ENCODE data around the gene ANKRD53.

DNA sequence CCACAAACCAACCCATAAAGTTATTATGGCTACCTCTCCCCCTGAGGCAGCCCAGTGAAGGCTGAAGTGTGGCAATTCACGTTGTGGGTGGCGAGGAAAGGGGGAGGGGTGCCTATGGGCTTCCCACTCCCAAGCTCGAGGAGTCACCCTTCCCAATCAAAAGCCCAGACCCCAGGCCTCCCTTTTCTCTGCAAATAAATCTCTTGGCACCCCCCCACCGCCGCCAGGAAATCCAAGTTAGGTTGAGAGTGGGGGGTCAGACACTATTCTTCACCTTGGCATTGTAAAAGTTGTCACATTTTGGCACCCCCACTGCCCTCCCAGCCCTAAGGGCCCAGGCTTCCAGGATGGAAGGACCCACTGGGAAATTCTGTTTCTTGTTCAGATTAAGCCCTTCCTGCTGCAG lies 6.9 kb downstream of the ANKRD53 start:
- no peak for TF ChIP-seq POLR2AphosphoS5 (IDR thresholded peaks at IDR 0.05)
- TF ChIP-seq, protein P1, sequence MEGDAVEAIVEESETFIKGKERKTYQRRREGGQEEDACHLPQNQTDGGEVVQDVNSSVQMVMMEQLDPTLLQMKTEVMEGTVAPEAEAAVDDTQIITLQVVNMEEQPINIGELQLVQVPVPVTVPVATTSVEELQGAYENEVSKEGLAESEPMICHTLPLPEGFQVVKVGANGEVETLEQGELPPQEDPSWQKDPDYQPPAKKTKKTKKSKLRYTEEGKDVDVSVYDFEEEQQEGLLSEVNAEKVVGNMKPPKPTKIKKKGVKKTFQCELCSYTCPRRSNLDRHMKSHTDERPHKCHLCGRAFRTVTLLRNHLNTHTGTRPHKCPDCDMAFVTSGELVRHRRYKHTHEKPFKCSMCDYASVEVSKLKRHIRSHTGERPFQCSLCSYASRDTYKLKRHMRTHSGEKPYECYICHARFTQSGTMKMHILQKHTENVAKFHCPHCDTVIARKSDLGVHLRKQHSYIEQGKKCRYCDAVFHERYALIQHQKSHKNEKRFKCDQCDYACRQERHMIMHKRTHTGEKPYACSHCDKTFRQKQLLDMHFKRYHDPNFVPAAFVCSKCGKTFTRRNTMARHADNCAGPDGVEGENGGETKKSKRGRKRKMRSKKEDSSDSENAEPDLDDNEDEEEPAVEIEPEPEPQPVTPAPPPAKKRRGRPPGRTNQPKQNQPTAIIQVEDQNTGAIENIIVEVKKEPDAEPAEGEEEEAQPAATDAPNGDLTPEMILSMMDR (IDR thresholded peaks at IDR 0.05) = no peak
- TF ChIP-seq EP300 (IDR thresholded peaks at IDR 0.05) = no peak

All from gastroesophageal sphincter (tissue), 3 donors.